ENCODE data around the gene CYBA. TPM values are rescaled to one million over a fixed set of nuclear protein-coding genes. Genes with fewer than 3 reads are reported as not detected.

CYBA gene
- total and polyA plus RNA-seq, 2 of the 13 experiments (the other 11 are each of a cell fraction or from before 2014, with no cell fraction given): 196 to 250 TPM

DNA sequence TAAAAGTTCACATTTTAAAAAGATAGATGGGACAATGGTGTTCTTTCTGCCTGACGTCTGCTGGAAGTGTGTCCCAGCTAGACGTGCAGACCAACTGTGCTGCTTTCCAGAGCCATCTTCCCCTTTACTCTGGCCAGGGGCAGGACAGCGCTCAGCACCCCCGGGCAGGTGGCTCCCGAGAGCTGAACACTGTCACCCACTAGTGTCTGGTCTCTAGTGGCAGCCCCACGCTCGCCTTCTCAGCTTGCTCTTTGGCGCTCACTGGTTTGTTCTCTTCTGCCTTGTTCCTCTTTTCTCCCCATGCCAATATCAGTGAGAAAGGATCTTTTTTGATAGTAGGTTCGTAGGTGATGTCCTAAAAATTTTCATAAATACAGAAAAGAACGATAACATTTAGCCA is 54.9 kb downstream of the CYBA start:
- Histone ChIP-seq H3K9me3 (ENCODE audit: low read length) (no peaks in the 10 kb centered on the region), H3K9ac (ENCODE audit: insufficient read depth, low read depth, low read length) (no peak overlapping the region), H3K79me2 (ENCODE audit: insufficient read depth, low read length) (peaks cover 18% of the 10 kb centered on the region), H3K4me3 (replicated peaks in 1 of 3; ENCODE audit: insufficient read depth in 1 of 3, low read depth in 2 of 3, low read length in 3 of 3) (no peak overlapping the region), H3K27me3 (ENCODE audit: control insufficient read depth in 1 of 2, insufficient read depth in 2 of 2, low read length in 2 of 2) (no peaks in the 10 kb centered on the region), H4K20me1 (ENCODE audit: insufficient read depth, low read length) (peaks cover 3% of the 10 kb centered on the region; the same call in 1 of the 2 replicates), H2AFZ (ENCODE audit: low read length) (no peak overlapping the region), H3K4me2 (ENCODE audit: low read depth, low read length) (no peak overlapping the region), H3K27ac (ENCODE audit: extremely low read length, insufficient read depth, low read length) (no peak overlapping the region), H3K4me1 (ENCODE audit: insufficient read depth, low read length) (peaks cover 32% of the 10 kb centered on the region), H3K36me3 (replicated peaks in 1 of 2; ENCODE audit: control insufficient read depth in 1 of 2, insufficient read depth in 2 of 2, low read length in 2 of 2) (peaks cover 28 to 46% of the 10 kb centered on the region in 2 experiments)
- CTCF ChIA-PET (ENCODE audit: low intra/inter-chr PET ratio, low total read pairs): no interaction called here
- intact Hi-C loops (cut with micrococcal nuclease; ENCODE audit: unreplicated experiment): loop anchor here (5.0 kb wide), 1 partner anchor 56 kb away; the partner anchor contains the start of gene CYBA
- TF ChIP-seq ZFP37 (CRISPR knock-in tag; IDR thresholded peaks at IDR 0.05; ENCODE audit: borderline replicate concordance) (no peak), ZNF556 (CRISPR knock-in tag; IDR thresholded peaks at IDR 0.05; ENCODE audit: borderline replicate concordance) (no peak), RCOR2 (CRISPR knock-in tag; IDR thresholded peaks at IDR 0.05) (no peak), JUN (CRISPR knock-in tag; IDR thresholded peaks at IDR 0.05) (no peak), HHEX (CRISPR knock-in tag; IDR thresholded peaks at IDR 0.05) (no peak), NAIF1 (CRISPR knock-in tag; IDR thresholded peaks at IDR 0.05; ENCODE audit: borderline replicate concordance) (no peak), XRCC5 (optimal IDR thresholded peaks at IDR 0.05; ENCODE audit: low read length) (no peak), SP1 (IDR thresholded peaks at IDR 0.05) (no peak), SP1 (CRISPR knock-in tag; IDR thresholded peaks at IDR 0.05) (no peak), STAT5B (CRISPR knock-in tag; IDR thresholded peaks at IDR 0.05) (no peak), ZNF205 (CRISPR knock-in tag; IDR thresholded peaks at IDR 0.05) (no peak), MBNL3 (CRISPR knock-in tag; conservative IDR thresholded peaks at IDR 0.05) (no peak), MAFF (IDR thresholded peaks at IDR 0.05; ENCODE audit: low read depth, low read length) (no peak), ZNF121 (CRISPR knock-in tag; IDR thresholded peaks at IDR 0.05) (no peak)
- TF ChIP-seq, protein P1, sequence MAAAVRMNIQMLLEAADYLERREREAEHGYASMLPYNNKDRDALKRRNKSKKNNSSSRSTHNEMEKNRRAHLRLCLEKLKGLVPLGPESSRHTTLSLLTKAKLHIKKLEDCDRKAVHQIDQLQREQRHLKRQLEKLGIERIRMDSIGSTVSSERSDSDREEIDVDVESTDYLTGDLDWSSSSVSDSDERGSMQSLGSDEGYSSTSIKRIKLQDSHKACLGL (CRISPR knock-in tag; IDR thresholded peaks at IDR 0.05): no peak
- TF ChIP-seq, protein P2, sequence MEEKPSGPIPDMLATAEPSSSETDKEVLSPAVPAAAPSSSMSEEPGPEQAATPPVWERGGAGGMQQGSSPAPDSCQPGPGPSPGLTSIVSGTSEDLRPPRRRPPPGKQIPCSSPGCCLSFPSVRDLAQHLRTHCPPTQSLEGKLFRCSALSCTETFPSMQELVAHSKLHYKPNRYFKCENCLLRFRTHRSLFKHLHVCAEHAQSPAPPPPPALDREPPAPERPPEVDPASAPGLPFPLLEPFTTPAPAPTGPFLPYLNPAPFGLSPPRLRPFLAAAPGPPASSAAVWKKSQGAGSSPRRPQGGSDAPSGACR (CRISPR knock-in tag; IDR thresholded peaks at IDR 0.05): no peak
- FAIRE-seq (no peak), ATAC-seq (no peak), DNase-seq (ENCODE audit: low spot score) (no peak)
- WGBS (ENCODE audit: low lambda C conversion rate): 95% methylated on average over 10 of the region's 10 CpGs
- BruUV-seq (replicated peaks): TSS peak; percentile 36
- in situ Hi-C loops (cut with HindIII; ENCODE audit: extremely low pct_ligation_motif_present, low pct_unique_long_range_greater_than_20kb): no loop called here
- POLR2A ChIA-PET: interaction anchor here (0.9 kb wide), 1 partner anchor 26 kb away, joined by 3 read pairs; the partner anchor contains the start of gene ZC3H18
